Neural progenitor cell (in vitro differentiated cells): ENCODE measurements around the gene GTF3C6.
"Not testable (repeated sequence)": the region's sequence is repeated elsewhere in the genome, so short reads cannot be mapped to it uniquely, and the experiment has no call there.

ENCODE experiments used
- CTCF ChIP-seq: fragments of 200-600 bp; sonication (generic); IDR thresholded peaks from 2 replicates; pipeline ENCODE4 v1.5.1; 2017; ENCODE audit warnings: antibody characterized with exemption, mild to moderate bottlenecking
- EZH2 ChIP-seq: fragments of 200-600 bp; sonication (generic); IDR thresholded peaks from 2 replicates; pipeline ENCODE4 v1.6.1; 2017; ENCODE audit warnings: antibody characterized with exemption, mild to moderate bottlenecking, moderate library complexity
- EZH2phosphoT487 ChIP-seq: fragments of 200-600 bp; sonication (generic); IDR thresholded peaks from 2 replicates; pipeline ENCODE4 v1.6.1; 2017; ENCODE audit warnings: antibody characterized with exemption

- TF ChIP-seq EZH2, CTCF, EZH2phosphoT487: not testable (repeated sequence)
Observed at GRCh38 chr6:110962636-110963035, 4.1 kb downstream of the GTF3C6 start.
